Suprapubic skin (tissue), 4 donors: ENCODE data around the gene POLR3E. TPM values are rescaled to one million over a fixed set of nuclear protein-coding genes. Genes with fewer than 3 reads are reported as not detected.

ENCODE experiments used
- DNase-seq, 2 donors: peaks; one replicate each; pipeline ENCODE4 v3.0.0-alpha.2; 2019; ENCODE audit warnings: low spot score in 2 of 2
- H3K27ac ChIP-seq: fragments of 200-600 bp; sonication (generic); one replicate; pipeline ENCODE4 v1.5.1; 2019
- H3K27me3 ChIP-seq: fragments of 200-600 bp; sonication (generic); one replicate; pipeline ENCODE4 v1.5.1; 2019
- H3K36me3 ChIP-seq: fragments of 200-600 bp; sonication (generic); one replicate; pipeline ENCODE4 v1.5.1; 2019
- H3K4me1 ChIP-seq: fragments of 200-600 bp; sonication (generic); one replicate; pipeline ENCODE4 v1.5.1; 2019
- H3K4me3 ChIP-seq: fragments of 200-600 bp; sonication (generic); one replicate; pipeline ENCODE4 v1.5.1; 2019; ENCODE audit warnings: mild to moderate bottlenecking
- H3K9me3 ChIP-seq: fragments of 200-600 bp; sonication (generic); one replicate; pipeline ENCODE4 v1.5.1; 2019
- EP300 ChIP-seq: sonication (generic); formaldehyde crosslinking; IDR thresholded peaks from one replicate; pipeline ENCODE4 v1.6.1; 2017; ENCODE audit warnings: antibody characterized with exemption
- POLR2A ChIP-seq, 2 donors: fragments of 450-650 bp; IDR thresholded peaks; one replicate each; pipeline ENCODE4 v1.6.1; 2017; ENCODE audit warnings: antibody characterized with exemption in 2 of 2, mild to moderate bottlenecking in 2 of 2, moderate library complexity in 2 of 2
- POLR2AphosphoS5 ChIP-seq, 3 donors: sonication (generic); formaldehyde crosslinking; IDR thresholded peaks; one replicate each; pipeline ENCODE4 v1.6.1; 2017; ENCODE audit warnings: antibody characterized with exemption in 3 of 3
- WGBS: methylation state at CpG from one replicate; pipeline ENCODE4 v1.1.5; 2018; 5-methylcytosine and 5-hydroxymethylcytosine counted together
- total RNA-seq, 4 donors: library from RNA; depleted of rRNA; stranded (reverse); fragments of >200 nt; gene quantifications; one replicate each; pipeline ENCODE4 v1.1.0, GENCODE V29; 2016
- TF ChIP-seq, protein P1 (sequence below), 2 donors: fragments of 200-600 bp in 1 of 2; fragments of 450-650 bp in 1 of 2; sonication (generic) in 1 of 2; IDR thresholded peaks; one replicate each; pipeline ENCODE4 v1.5.1; 2016 to 2019; ENCODE audit warnings: antibody characterized with exemption in 2 of 2, mild to moderate bottlenecking in 1 of 2, moderate library complexity in 1 of 2

POLR3E gene
- total RNA-seq, 4 donors from 2014 or later, result 63.3 to 116 (median 89.0) TPM

DNA sequence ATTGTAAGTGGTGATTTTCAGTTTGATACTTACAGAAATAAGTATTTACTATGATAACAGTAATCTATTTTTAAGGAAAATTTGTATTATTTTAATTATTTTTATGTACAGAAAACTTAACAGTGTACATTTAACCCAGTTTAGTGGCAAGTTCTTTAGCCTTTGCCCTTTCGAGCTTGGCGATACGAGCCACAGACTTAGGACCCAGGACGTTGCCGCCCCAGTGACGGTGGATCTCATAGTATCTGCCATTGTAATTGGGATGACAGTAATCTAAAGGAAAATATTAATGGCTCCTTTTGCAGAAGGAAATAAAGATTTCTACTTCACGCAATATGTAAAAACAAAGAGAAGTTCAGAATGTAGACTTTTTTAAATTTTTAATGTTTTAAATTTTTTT is 82.4 kb downstream of the POLR3E start:
- no peak for DNase-seq
- Histone ChIP-seq H3K9me3 (no peaks in the 10 kb centered on the region), H3K4me1 (peaks cover 8% of the 10 kb centered on the region), H3K27ac (no peak overlapping the region), H3K36me3 (no peaks in the 10 kb centered on the region), H3K27me3 (no peaks in the 10 kb centered on the region), H3K4me3 (no peak overlapping the region)
- TF ChIP-seq, protein P1, sequence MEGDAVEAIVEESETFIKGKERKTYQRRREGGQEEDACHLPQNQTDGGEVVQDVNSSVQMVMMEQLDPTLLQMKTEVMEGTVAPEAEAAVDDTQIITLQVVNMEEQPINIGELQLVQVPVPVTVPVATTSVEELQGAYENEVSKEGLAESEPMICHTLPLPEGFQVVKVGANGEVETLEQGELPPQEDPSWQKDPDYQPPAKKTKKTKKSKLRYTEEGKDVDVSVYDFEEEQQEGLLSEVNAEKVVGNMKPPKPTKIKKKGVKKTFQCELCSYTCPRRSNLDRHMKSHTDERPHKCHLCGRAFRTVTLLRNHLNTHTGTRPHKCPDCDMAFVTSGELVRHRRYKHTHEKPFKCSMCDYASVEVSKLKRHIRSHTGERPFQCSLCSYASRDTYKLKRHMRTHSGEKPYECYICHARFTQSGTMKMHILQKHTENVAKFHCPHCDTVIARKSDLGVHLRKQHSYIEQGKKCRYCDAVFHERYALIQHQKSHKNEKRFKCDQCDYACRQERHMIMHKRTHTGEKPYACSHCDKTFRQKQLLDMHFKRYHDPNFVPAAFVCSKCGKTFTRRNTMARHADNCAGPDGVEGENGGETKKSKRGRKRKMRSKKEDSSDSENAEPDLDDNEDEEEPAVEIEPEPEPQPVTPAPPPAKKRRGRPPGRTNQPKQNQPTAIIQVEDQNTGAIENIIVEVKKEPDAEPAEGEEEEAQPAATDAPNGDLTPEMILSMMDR (IDR thresholded peaks at IDR 0.05), result no peak
- TF ChIP-seq POLR2AphosphoS5 (IDR thresholded peaks at IDR 0.05), result no peak
- TF ChIP-seq POLR2A (IDR thresholded peaks at IDR 0.05), result no peak
- TF ChIP-seq EP300, result no peak
- WGBS, result 98% methylated on average over 7 of the region's 7 CpGs

- H3K4me1 ChIP-seq, result peaks cover 3% of the 10 kb centered on the region
- DNase-seq, result no peak
- H3K27me3 ChIP-seq, result no peaks in the 10 kb centered on the region
- no peak for TF ChIP-seq POLR2AphosphoS5 (IDR thresholded peaks at IDR 0.05)
- TF ChIP-seq, protein P1 (IDR thresholded peaks at IDR 0.05), result no peak
- TF ChIP-seq EP300, result no peak
- no peak for TF ChIP-seq POLR2A (IDR thresholded peaks at IDR 0.05)
- no peak overlapping the region for H3K27ac ChIP-seq
- no peaks in the 10 kb centered on the region for H3K36me3 ChIP-seq
- H3K4me3 ChIP-seq, result no peak overlapping the region
- WGBS, result 49% methylated on average over 1 of the region's 1 CpG
- no peaks in the 10 kb centered on the region for H3K9me3 ChIP-seq
Measured at GRCh38 chr16:22380529-22380928, 83.3 kb downstream of the POLR3E start.

DNA sequence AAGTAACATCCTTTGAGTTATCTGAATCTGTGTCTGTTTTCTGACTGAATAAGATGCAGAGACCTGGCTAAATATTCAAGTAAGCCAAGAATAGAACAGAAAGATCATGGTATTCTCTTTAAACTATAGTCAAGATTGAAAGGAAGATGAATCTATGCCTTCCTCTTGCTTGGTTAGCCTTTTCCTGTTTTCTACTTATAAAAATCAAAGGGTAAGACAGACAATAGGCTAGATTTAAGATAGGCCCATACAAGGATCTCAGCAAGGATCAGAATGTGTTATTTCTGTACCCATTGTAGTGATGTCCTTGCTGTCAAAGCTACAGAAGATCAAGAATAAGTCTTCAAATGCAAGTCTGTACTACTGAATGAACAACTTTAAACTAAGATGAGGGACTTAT is 84.2 kb downstream of the POLR3E start:
- DNase-seq, result no peak
- Histone ChIP-seq H3K27me3 (no peaks in the 10 kb centered on the region), H3K27ac (no peak overlapping the region), H3K36me3 (no peaks in the 10 kb centered on the region), H3K4me3 (no peak overlapping the region), H3K9me3 (no peaks in the 10 kb centered on the region), H3K4me1 (peaks cover 3% of the 10 kb centered on the region)
- TF ChIP-seq POLR2A (IDR thresholded peaks at IDR 0.05), result no peak

- TF ChIP-seq, protein P1 (IDR thresholded peaks at IDR 0.05), result no peak
- no peak for TF ChIP-seq POLR2AphosphoS5 (IDR thresholded peaks at IDR 0.05)
- no peak for TF ChIP-seq POLR2A (IDR thresholded peaks at IDR 0.05)
- TF ChIP-seq EP300, result no peak
- H3K4me1 ChIP-seq, result peaks cover 3% of the 10 kb centered on the region
- no peaks in the 10 kb centered on the region for H3K36me3 ChIP-seq
- H3K27ac ChIP-seq, result no peak overlapping the region
- DNase-seq, result no peak
- no peak overlapping the region for H3K4me3 ChIP-seq
- no peaks in the 10 kb centered on the region for H3K27me3 ChIP-seq
- H3K9me3 ChIP-seq, result no peaks in the 10 kb centered on the region
- 97% methylated on average over 3 of the region's 3 CpGs for WGBS
Measured at GRCh38 chr16:22383827-22384226, 86.6 kb downstream of the POLR3E start.

Other genes with a start within 250 kb of the POLR3E start
- gene VWA3A, start 204.9 kb upstream of the POLR3E start, total RNA-seq, result 1 to 10 TPM in 1 of 4 donors, under 1 TPM in 2, not detected in 1; 0.21 to 1.2 (median 0.26) TPM
- gene SDR42E2, start 134.9 kb upstream of the POLR3E start, total RNA-seq, result not detected
- 100 to 1,000 TPM in 1 of 4 donors, 10 to 100 TPM in 3; 50.9 to 194 (median 73.8) TPM for gene EEF2K, start 91.1 kb upstream of the POLR3E start, total RNA-seq
- gene CDR2, start 77.2 kb downstream of the POLR3E start, total RNA-seq, result 10 to 100 TPM; 10.7 to 37.1 (median 21.6) TPM
- 100 to 1,000 TPM; 116 to 960 (median 329) TPM for gene NPIPB5, start 213.5 kb downstream of the POLR3E start, total RNA-seq